ENCODE data around the gene IL18RAP. TPM values are rescaled to one million over a fixed set of nuclear protein-coding genes. Genes with fewer than 3 reads are reported as not detected.

Gene IL18RAP
- total and polyA plus RNA-seq, 2 donors (not counting 3 experiments of a cell fraction or from before 2014, with no cell fraction given) = 0.03 TPM; not detected in 1

DNA sequence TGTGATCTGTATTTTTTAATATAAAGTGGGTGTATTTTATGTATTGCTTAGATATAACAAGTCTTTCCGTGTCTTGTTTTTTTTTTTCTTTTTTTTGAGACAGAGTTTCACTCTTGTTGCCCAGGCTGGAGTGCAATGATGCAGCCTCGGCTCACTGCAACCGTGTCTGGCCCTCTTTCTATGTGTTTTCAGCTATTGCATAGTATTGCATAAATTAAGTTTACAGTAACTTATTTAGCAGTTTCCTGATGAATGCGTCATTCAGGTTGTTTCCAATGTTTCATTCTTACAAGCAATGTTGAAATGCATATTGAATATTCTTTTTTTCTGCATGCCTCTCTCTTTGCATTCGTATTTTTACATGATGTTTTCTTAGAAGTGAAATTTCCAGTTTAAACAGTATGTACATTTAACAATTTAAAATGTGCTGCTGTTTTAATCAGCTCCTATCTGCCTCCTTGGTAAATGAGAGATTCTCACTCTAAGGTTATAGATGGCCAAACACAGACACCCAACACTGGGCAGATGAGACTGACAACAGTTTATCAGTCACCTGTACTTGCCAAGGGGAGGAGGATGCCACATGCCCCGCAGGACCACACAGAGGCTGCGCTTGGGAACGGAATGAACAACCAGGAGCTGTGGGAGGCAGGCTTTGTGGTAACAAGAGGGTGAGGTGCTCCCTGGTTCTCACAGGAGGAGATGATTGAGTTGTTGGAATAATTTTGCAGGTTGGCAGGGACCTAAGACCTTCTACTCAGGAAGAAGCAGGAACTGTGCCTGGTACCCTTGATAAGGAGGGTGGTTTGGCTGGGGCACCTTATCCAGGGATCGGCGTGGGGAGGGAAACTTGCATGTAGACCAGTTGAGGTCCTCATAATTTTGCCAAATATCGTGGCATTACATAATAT is 57.6 kb downstream of the IL18RAP start:
- intact Hi-C loops (cut with micrococcal nuclease) (no loop called here), dilution Hi-C loops (cut with MboI; ENCODE audit: extremely low pct_ligation_motif_present, low sequenced_read_pairs) (loop anchor here (25.0 kb wide), 1 partner anchor 107 kb away; no protein-coding TSS in a partner anchor)
- Histone ChIP-seq H3K9ac (replicated peaks; ENCODE audit: extremely low read depth, insufficient read depth, low read length) (no peak overlapping the region), H3K9me3 (replicated peaks; ENCODE audit: control insufficient read depth, insufficient read depth, low read length) (no peaks in the 10 kb centered on the region), H3K27ac (ENCODE audit: insufficient read depth, low read depth, low read length) (no peak overlapping the region), H3K79me2 (ENCODE audit: control insufficient read depth, insufficient read depth, low read length) (no peaks in the 10 kb centered on the region), H3K4me1 (ENCODE audit: control insufficient read depth, extremely low read depth, insufficient read depth, low read length) (no peaks in the 10 kb centered on the region), H3K4me3 (replicated peaks in 1 of 3; ENCODE audit: insufficient read depth in 1 of 3, low read depth in 1 of 3, low read length in 3 of 3) (no peak overlapping the region), H3K9me1 (replicated peaks; ENCODE audit: control insufficient read depth, extremely low read depth, insufficient read depth, low read length) (no peaks in the 10 kb centered on the region), H2AFZ (ENCODE audit: low read depth, low read length) (no peak overlapping the region), H4K20me1 (replicated peaks; ENCODE audit: control insufficient read depth, extremely low read depth, insufficient read depth, low read length) (no peaks in the 10 kb centered on the region), H3K36me3 (ENCODE audit: control insufficient read depth in 2 of 2, extremely low read depth in 1 of 2, insufficient read depth in 2 of 2, low read length in 2 of 2) (no peaks in the 10 kb centered on the region), H3K4me2 (ENCODE audit: insufficient read depth, low read length) (no peak overlapping the region), H3K27me3 (ENCODE audit: control insufficient read depth in 2 of 2, insufficient read depth in 2 of 2, low read length in 2 of 2) (peaks cover 18% of the 10 kb centered on the region in 2 experiments)
- FAIRE-seq = no peak
- no peak for DNase-seq (ENCODE audit: low read depth, low spot score)
- ChIA-PET POLR2A (no interaction called here), CTCF (interaction anchor here (1.0 to 1.1 kb wide), 2 partner anchors 12 to 136 kb away, joined by 3 to 4 read pairs; no protein-coding TSS in a partner anchor)
- no peak for TF ChIP-seq JUN (IDR thresholded peaks at IDR 0.05; ENCODE audit: borderline replicate concordance, insufficient read depth, insufficient read length, low read depth)
- TF ChIP-seq EZH2 (IDR thresholded peaks at IDR 0.05; ENCODE audit: borderline replicate concordance, low read depth, low read length, severe bottlenecking) = no peak
- no peak for TF ChIP-seq FOS (IDR thresholded peaks at IDR 0.05; ENCODE audit: borderline replicate concordance, insufficient read depth, low read length)
- no peak for TF ChIP-seq POLR2A (IDR thresholded peaks at IDR 0.05; ENCODE audit: low read depth, low read length)
- no peak for TF ChIP-seq POLR2AphosphoS5 (IDR thresholded peaks at IDR 0.05; ENCODE audit: insufficient read depth, low read depth, low read length)
- TF ChIP-seq MYC (IDR thresholded peaks at IDR 0.05; ENCODE audit: low read depth, low read length) = no peak
- TF ChIP-seq GATA2 (IDR thresholded peaks at IDR 0.05; ENCODE audit: insufficient read depth, insufficient read length, low read depth, low read length) = no peak
- TF ChIP-seq, protein P1, sequence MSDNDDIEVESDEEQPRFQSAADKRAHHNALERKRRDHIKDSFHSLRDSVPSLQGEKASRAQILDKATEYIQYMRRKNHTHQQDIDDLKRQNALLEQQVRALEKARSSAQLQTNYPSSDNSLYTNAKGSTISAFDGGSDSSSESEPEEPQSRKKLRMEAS (IDR thresholded peaks at IDR 0.05; ENCODE audit: insufficient read depth, insufficient read length) = no peak
- TF ChIP-seq, protein P2, sequence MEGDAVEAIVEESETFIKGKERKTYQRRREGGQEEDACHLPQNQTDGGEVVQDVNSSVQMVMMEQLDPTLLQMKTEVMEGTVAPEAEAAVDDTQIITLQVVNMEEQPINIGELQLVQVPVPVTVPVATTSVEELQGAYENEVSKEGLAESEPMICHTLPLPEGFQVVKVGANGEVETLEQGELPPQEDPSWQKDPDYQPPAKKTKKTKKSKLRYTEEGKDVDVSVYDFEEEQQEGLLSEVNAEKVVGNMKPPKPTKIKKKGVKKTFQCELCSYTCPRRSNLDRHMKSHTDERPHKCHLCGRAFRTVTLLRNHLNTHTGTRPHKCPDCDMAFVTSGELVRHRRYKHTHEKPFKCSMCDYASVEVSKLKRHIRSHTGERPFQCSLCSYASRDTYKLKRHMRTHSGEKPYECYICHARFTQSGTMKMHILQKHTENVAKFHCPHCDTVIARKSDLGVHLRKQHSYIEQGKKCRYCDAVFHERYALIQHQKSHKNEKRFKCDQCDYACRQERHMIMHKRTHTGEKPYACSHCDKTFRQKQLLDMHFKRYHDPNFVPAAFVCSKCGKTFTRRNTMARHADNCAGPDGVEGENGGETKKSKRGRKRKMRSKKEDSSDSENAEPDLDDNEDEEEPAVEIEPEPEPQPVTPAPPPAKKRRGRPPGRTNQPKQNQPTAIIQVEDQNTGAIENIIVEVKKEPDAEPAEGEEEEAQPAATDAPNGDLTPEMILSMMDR (IDR thresholded peaks at IDR 0.05; ENCODE audit: extremely low read depth in 1 of 2, insufficient read depth in 1 of 2, low read depth in 1 of 2, low read length in 2 of 2) = no peak
- no TSS peak for BruUV-seq (replicated peaks)

Measured in endothelial cell of umbilical vein (primary cell).